Fibroblast of villous mesenchyme (primary cell): Measurements from ENCODE around the gene FJX1. TPM values are rescaled to one million over a fixed set of nuclear protein-coding genes. Genes with fewer than 3 reads are reported as not detected.
A peak's percentile ranks its signal among the peaks of the same experiment; 100 is the strongest.

ENCODE experiments used
- DNase-seq: peaks from one replicate; pipeline ENCODE4 v3.0.0-alpha.2; 2010; ENCODE audit warnings: low read depth
- H3K4me3 ChIP-seq: 2 replicates; pipeline ENCODE4 v1.5.1; 2011; ENCODE audit warnings: low read depth, mild to moderate bottlenecking, low read length
- CTCF ChIP-seq: IDR thresholded peaks from 2 replicates; pipeline ENCODE4 v1.5.1; 2012; ENCODE audit warnings: low read depth, mild to moderate bottlenecking, low read length; ENCODE audit not compliant: insufficient read depth
- total RNA-seq: library from RNA; depleted of rRNA; stranded (reverse); fragments of >200 nt; gene quantifications from 2 replicates; pipeline ENCODE4 v1.2.3, GENCODE V29; 2012

FJX1 gene
- total RNA-seq, 1 donor, result 89.8 TPM

DNA sequence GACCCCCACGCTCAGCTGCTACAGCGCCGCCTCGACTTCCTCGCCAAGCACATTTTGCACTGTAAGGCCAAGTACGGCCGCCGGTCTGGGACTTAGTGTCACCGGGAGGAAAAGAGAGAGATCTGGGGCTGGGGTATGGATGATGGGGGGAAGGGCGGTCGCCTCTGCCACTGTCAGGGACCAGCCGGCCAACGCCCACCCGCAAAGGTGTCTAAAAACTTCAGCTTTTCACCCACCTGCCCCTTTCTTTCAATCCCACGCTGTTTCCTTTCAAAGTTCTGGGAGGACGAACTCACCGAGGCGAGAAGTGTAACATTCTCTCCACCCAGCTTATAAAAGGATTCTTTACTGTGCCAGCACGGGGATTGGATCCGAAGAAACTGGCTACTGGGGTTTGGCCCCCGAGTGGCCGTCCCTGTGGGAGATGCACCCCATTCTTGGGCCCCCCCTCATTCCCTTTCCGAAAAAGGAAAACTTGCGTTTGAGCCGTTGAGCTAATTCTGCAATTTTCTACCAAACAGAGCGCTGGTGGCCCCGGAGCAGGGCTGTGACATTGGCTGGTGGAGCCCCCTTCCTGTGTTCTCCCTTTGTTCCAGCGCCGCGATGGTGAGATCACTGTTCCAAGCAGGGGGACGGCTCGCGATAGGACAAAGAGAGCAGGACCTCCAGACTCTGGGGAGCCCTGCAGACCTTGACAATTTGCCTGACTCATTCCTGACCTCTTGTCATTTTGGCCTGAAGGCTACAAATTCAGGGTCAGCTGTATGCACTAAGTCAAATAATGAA lies 1.8 kb downstream of the FJX1 start:
- DNase-seq, result peak; percentile 26
- peak; percentile 2 for TF ChIP-seq CTCF
- peak overlapping the region; percentile 71 for H3K4me3 ChIP-seq

- DNase-seq, result no peak
- no peak for TF ChIP-seq CTCF
- peak overlapping the region; percentile 71 for H3K4me3 ChIP-seq
These were observed 2.5 kb downstream of the FJX1 start for GRCh38 chr11:35620795-35621194.

- no peak for TF ChIP-seq CTCF
- no peak overlapping the region for H3K4me3 ChIP-seq
These were observed 3.4 kb downstream of the FJX1 start for GRCh38 chr11:35621620-35622019.

GRCh38 chr11:35622070-35622469 lies 3.8 kb downstream of the FJX1 start:
- TF ChIP-seq CTCF, result no peak
- DNase-seq, result peak; percentile 68
- no peak overlapping the region for H3K4me3 ChIP-seq

More at GRCh38 chr11:35621620-35622019, 3.4 kb downstream of the FJX1 start:
- DNase-seq, result peak; percentile 75

- no peak overlapping the region for H3K4me3 ChIP-seq
- peak; percentile 59 for DNase-seq
- no peak for TF ChIP-seq CTCF
These were observed 5.4 kb downstream of the FJX1 start for GRCh38 chr11:35623621-35624168.

DNA sequence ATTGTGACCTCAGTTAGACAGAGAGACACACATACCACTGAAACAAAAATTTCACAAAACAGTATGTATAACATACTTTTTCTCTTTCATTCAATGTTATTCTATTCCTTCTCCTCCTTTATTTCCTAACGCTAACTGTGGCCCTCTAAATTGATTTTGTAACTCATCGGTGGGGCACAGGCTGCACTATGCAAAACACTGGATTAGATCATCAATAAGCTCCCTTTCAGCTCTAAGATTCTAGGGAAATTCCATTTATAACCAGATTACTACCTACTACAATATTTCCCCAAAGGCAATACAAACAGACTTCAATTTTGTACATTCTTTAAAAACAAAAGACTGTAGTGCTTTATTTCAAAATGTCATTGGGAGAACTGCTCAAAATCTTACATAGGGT lies 6.1 kb downstream of the FJX1 start:
- no peak for DNase-seq
- no peak for TF ChIP-seq CTCF
- H3K4me3 ChIP-seq, result no peak overlapping the region
